Measurements from ENCODE around the gene COPA.
"Not testable (repeated sequence)": the region's sequence is repeated elsewhere in the genome, so short reads cannot be mapped to it uniquely, and the experiment has no call there.

The COPA gene

GRCh38 chr1:160291248-160292220 lies 51.5 kb downstream of the COPA start:
- no peak overlapping the region for H3K4me3 ChIP-seq (ENCODE audit: low read depth, low read length)
- DNase-seq: peak; percentile 61
- H3K9me3 ChIP-seq: no peaks in the 10 kb centered on the region
- peak; percentile 89 for TF ChIP-seq CTCF (IDR thresholded peaks at IDR 0.05; ENCODE audit: low read depth, low read length)
- peaks cover 66% of the 10 kb centered on the region for H3K36me3 ChIP-seq
- no peaks in the 10 kb centered on the region for H3K27me3 ChIP-seq
- H3K4me1 ChIP-seq: no peaks in the 10 kb centered on the region

- not testable (repeated sequence) for H3K27me3 ChIP-seq; H3K4me1 ChIP-seq; DNase-seq; H3K4me3 ChIP-seq (ENCODE audit: low read depth, low read length); H3K9me3 ChIP-seq
- H3K36me3 ChIP-seq: peaks cover 32% of the 10 kb centered on the region
Measured at GRCh38 chr1:160287769-160288168, 55.3 kb downstream of the COPA start.

- H3K4me1 ChIP-seq: no peaks in the 10 kb centered on the region
- no peak for DNase-seq
- no peaks in the 10 kb centered on the region for H3K27me3 ChIP-seq
- TF ChIP-seq CTCF (IDR thresholded peaks at IDR 0.05; ENCODE audit: low read depth, low read length): no peak
- H3K36me3 ChIP-seq: peaks cover 25% of the 10 kb centered on the region
- H3K9me3 ChIP-seq: no peaks in the 10 kb centered on the region
- H3K4me3 ChIP-seq (ENCODE audit: low read depth, low read length): peak overlapping the region; percentile 96
Measured at GRCh38 chr1:160285506-160285905, 57.5 kb downstream of the COPA start.

- no peaks in the 10 kb centered on the region for H3K4me1 ChIP-seq
- TF ChIP-seq CTCF (IDR thresholded peaks at IDR 0.05; ENCODE audit: low read depth, low read length): no peak
- no peaks in the 10 kb centered on the region for H3K9me3 ChIP-seq
- DNase-seq: peak; percentile 95
- H3K27me3 ChIP-seq: no peaks in the 10 kb centered on the region
- H3K4me3 ChIP-seq (ENCODE audit: low read depth, low read length): peak within 1 kb of the TSS; percentile 96
- peaks cover 21% of the 10 kb centered on the region for H3K36me3 ChIP-seq
Measured at GRCh38 chr1:160284782-160285344, 58.2 kb downstream of the COPA start, which contains the start of gene PEX19. Gene PEX19, minus strand, starts transcription at chr1:160285133. Its CDS starts 9 bp downstream, at chr1:160285124.

- no peak for TF ChIP-seq CTCF (IDR thresholded peaks at IDR 0.05; ENCODE audit: low read depth, low read length)
- Histone ChIP-seq H3K27me3 (no peaks in the 10 kb centered on the region), H3K4me1 (no peaks in the 10 kb centered on the region), H3K9me3 (no peaks in the 10 kb centered on the region), H3K4me3 (ENCODE audit: low read depth, low read length) (peak overlapping the region; percentile 96), H3K36me3 (peaks cover 24% of the 10 kb centered on the region)
- no peak for DNase-seq
Measured at GRCh38 chr1:160284220-160284781, 58.7 kb downstream of the COPA start.

- no peak for DNase-seq
- no peaks in the 10 kb centered on the region for H3K9me3 ChIP-seq
- H3K4me3 ChIP-seq (ENCODE audit: low read depth, low read length): no peak overlapping the region
- H3K27me3 ChIP-seq: no peaks in the 10 kb centered on the region
- no peaks in the 10 kb centered on the region for H3K4me1 ChIP-seq
- peaks cover 28% of the 10 kb centered on the region for H3K36me3 ChIP-seq
- TF ChIP-seq CTCF (IDR thresholded peaks at IDR 0.05; ENCODE audit: low read depth, low read length): peak; percentile 26; the same call in 1 of the 2 replicates
Measured at GRCh38 chr1:160282807-160283206, 60.2 kb downstream of the COPA start.

Data from BE2C (cell line).